Activated T-helper 1 cell treated with Interleukin-2 at 50 U/mL for 16 hours (primary cell): ENCODE results near the gene SOAT2.
"Not testable (repeated sequence)": the region's sequence is repeated elsewhere in the genome, so short reads cannot be mapped to it uniquely, and the experiment has no call there.

ENCODE experiments used
- DNase-seq: peaks from one replicate; pipeline ENCODE4 v3.0.0-alpha.2; 2020; ENCODE audit warnings: low read depth

Gene SOAT2

GRCh38 chr12:53105712-53106439 lies 2.6 kb downstream of the SOAT2 start:
- no peak for DNase-seq

- DNase-seq = no peak
Observed at GRCh38 chr12:53107122-53107521, 3.8 kb downstream of the SOAT2 start.

- not testable (repeated sequence) for DNase-seq
Observed at GRCh38 chr12:53112431-53112830, 9.1 kb downstream of the SOAT2 start.

GRCh38 chr12:53113136-53113705 lies 9.9 kb downstream of the SOAT2 start:
- no peak for DNase-seq

- DNase-seq = no peak
Observed at GRCh38 chr12:53113951-53114350, 10.7 kb downstream of the SOAT2 start.

- DNase-seq = no peak
Observed at GRCh38 chr12:53115112-53115890, 12.0 kb downstream of the SOAT2 start.

- no peak for DNase-seq
Observed at GRCh38 chr12:53115891-53116648, 12.8 kb downstream of the SOAT2 start.

GRCh38 chr12:53118751-53119300 lies 15.5 kb downstream of the SOAT2 start:
- no peak for DNase-seq

GRCh38 chr12:53120685-53121525 lies 17.6 kb downstream of the SOAT2 start:
- no peak for DNase-seq

GRCh38 chr12:53122961-53123468 lies 19.7 kb downstream of the SOAT2 start:
- DNase-seq = no peak

- DNase-seq = no peak
Observed at GRCh38 chr12:53123578-53124351, 20.5 kb downstream of the SOAT2 start.

GRCh38 chr12:53124352-53124723 lies 21.1 kb downstream of the SOAT2 start:
- DNase-seq = no peak

GRCh38 chr12:53127169-53127568 lies 23.9 kb downstream of the SOAT2 start:
- no peak for DNase-seq

- DNase-seq = no peak
Observed at GRCh38 chr12:53128780-53129569, 25.7 kb downstream of the SOAT2 start.

GRCh38 chr12:53131844-53132243 lies 28.6 kb downstream of the SOAT2 start:
- no peak for DNase-seq

- no peak for DNase-seq
Observed at GRCh38 chr12:53133722-53134121, 30.4 kb downstream of the SOAT2 start.

GRCh38 chr12:53143355-53143754 lies 40.1 kb downstream of the SOAT2 start:
- no peak for DNase-seq

GRCh38 chr12:53145383-53146260 lies 42.3 kb downstream of the SOAT2 start:
- DNase-seq = no peak
